ENCODE measurements around the gene TMX2.
"Not testable (repeated sequence)": the region's sequence is repeated elsewhere in the genome, so short reads cannot be mapped to it uniquely, and the experiment has no call there.

TMX2 gene

GRCh38 chr11:57712256-57713150 lies at the start of gene TMX2:
Gene TMX2, plus strand, starts transcription at chr11:57712593. Its CDS starts 26 bp downstream, at chr11:57712619.
- in situ Hi-C loops (cut with MboI; ENCODE audit: low sequenced_read_pairs): no loop called here

GRCh38 chr11:57662893-57663292 lies 49.5 kb upstream of the TMX2 start:
- in situ Hi-C loops (cut with MboI; ENCODE audit: low sequenced_read_pairs): no loop called here

- in situ Hi-C loops (cut with MboI; ENCODE audit: low sequenced_read_pairs): no loop called here
Measured at GRCh38 chr11:57663975-57664374, 48.4 kb upstream of the TMX2 start.

GRCh38 chr11:57667117-57667735 lies 45.2 kb upstream of the TMX2 start:
- in situ Hi-C loops (cut with MboI; ENCODE audit: low sequenced_read_pairs): no loop called here

GRCh38 chr11:57667736-57668433 lies 44.5 kb upstream of the TMX2 start, which contains the start of gene ZDHHC5:
Gene ZDHHC5, plus strand, starts transcription at chr11:57668114. Its CDS starts 4,977 bp downstream, at chr11:57673091.
- in situ Hi-C loops (cut with MboI; ENCODE audit: low sequenced_read_pairs): no loop called here

- in situ Hi-C loops (cut with MboI; ENCODE audit: low sequenced_read_pairs): no loop called here
Measured at GRCh38 chr11:57668434-57668782, 44.0 kb upstream of the TMX2 start.

- in situ Hi-C loops (cut with MboI; ENCODE audit: low sequenced_read_pairs): no loop called here
Measured at GRCh38 chr11:57674251-57674650, 38.1 kb upstream of the TMX2 start.

GRCh38 chr11:57675176-57675941 lies 37.0 kb upstream of the TMX2 start:
- in situ Hi-C loops (cut with MboI; ENCODE audit: low sequenced_read_pairs): no loop called here

GRCh38 chr11:57679396-57679795 lies 33.0 kb upstream of the TMX2 start:
- in situ Hi-C loops (cut with MboI; ENCODE audit: low sequenced_read_pairs): no loop called here

- in situ Hi-C loops (cut with MboI; ENCODE audit: low sequenced_read_pairs): no loop called here
Measured at GRCh38 chr11:57680552-57680874, 31.9 kb upstream of the TMX2 start.

- in situ Hi-C loops (cut with MboI; ENCODE audit: low sequenced_read_pairs): no loop called here
Measured at GRCh38 chr11:57681168-57681567, 31.2 kb upstream of the TMX2 start.

GRCh38 chr11:57690474-57690873 lies 21.9 kb upstream of the TMX2 start:
- in situ Hi-C loops (cut with MboI; ENCODE audit: low sequenced_read_pairs): loop anchor here (10.0 kb wide), 1 partner anchor 114 kb away; no protein-coding TSS in a partner anchor

GRCh38 chr11:57698843-57699365 lies 13.5 kb upstream of the TMX2 start:
- in situ Hi-C loops (cut with MboI; ENCODE audit: low sequenced_read_pairs): loop anchor here (10.0 kb wide), 1 partner anchor 106 kb away; no protein-coding TSS in a partner anchor

GRCh38 chr11:57699813-57700212 lies 12.6 kb upstream of the TMX2 start:
- in situ Hi-C loops (cut with MboI; ENCODE audit: low sequenced_read_pairs): loop anchor here (10.0 kb wide), 1 partner anchor 105 kb away; no protein-coding TSS in a partner anchor

- in situ Hi-C loops (cut with MboI; ENCODE audit: low sequenced_read_pairs): no loop called here
Measured at GRCh38 chr11:57700425-57700824, 12.0 kb upstream of the TMX2 start.

GRCh38 chr11:57703341-57703740 lies 9.1 kb upstream of the TMX2 start:
- in situ Hi-C loops (cut with MboI; ENCODE audit: low sequenced_read_pairs): no loop called here

- in situ Hi-C loops (cut with MboI; ENCODE audit: low sequenced_read_pairs): no loop called here
Measured at GRCh38 chr11:57704932-57705331, 7.5 kb upstream of the TMX2 start.

GRCh38 chr11:57705432-57705831 lies 7.0 kb upstream of the TMX2 start:
- in situ Hi-C loops (cut with MboI; ENCODE audit: low sequenced_read_pairs): not testable (repeated sequence)

GRCh38 chr11:57709802-57710367 lies 2.5 kb upstream of the TMX2 start:
- in situ Hi-C loops (cut with MboI; ENCODE audit: low sequenced_read_pairs): no loop called here

Data from HL-60/S4 treated with phorbol 12-myristate 13-acetate at 8.2 ng/mL for 4 days and 3 days (cell line).